Lower leg skin (tissue), 4 donors: Measurements from ENCODE around the gene SCLY. TPM values are rescaled to one million over a fixed set of nuclear protein-coding genes. Genes with fewer than 3 reads are reported as not detected.

ENCODE experiments used
- DNase-seq, 2 donors: peaks; one replicate each; pipeline ENCODE4 v3.0.0-alpha.2; 2019; ENCODE audit warnings: low spot score in 2 of 2
- H3K4me3 ChIP-seq: fragments of 200-600 bp; sonication (generic); 2 replicates; pipeline ENCODE4 v1.5.1; 2017; ENCODE audit warnings: mild to moderate bottlenecking, low read depth; ENCODE audit not compliant: poor library complexity, severe bottlenecking
- CTCF ChIP-seq, 3 donors: fragments of 450-650 bp; IDR thresholded peaks; one replicate each; pipeline ENCODE4 v1.5.1; 2016; ENCODE audit warnings: antibody characterized with exemption in 3 of 3, mild to moderate bottlenecking in 3 of 3, moderate library complexity in 2 of 3
- POLR2A ChIP-seq, 2 donors: fragments of 450-650 bp; IDR thresholded peaks; one replicate each; pipeline ENCODE4 v1.6.1; 2016 to 2017; ENCODE audit warnings: antibody characterized with exemption in 2 of 2, mild to moderate bottlenecking in 1 of 2, moderate library complexity in 1 of 2
- whole genome bisulfite sequencing, 2 donors: methylation state at CpG; one replicate each; pipeline ENCODE4 v1.1.5; 2018; 5-methylcytosine and 5-hydroxymethylcytosine counted together
- intact Hi-C: fragments of 100-400 bp; cut with DNase I; formaldehyde crosslinking; loops from one replicate; pipeline ENCODE4 v1.15.0; 2023; ENCODE audit warnings: low total_unique reads
- total RNA-seq, 4 donors: library from RNA; depleted of rRNA; stranded (reverse); fragments of >200 nt; gene quantifications; one replicate each; pipeline ENCODE4 v1.1.0, GENCODE V29; 2016

The SCLY gene
- total RNA-seq, 4 donors from 2014 or later = 2.4 to 12.1 (median 8.2) TPM

DNA sequence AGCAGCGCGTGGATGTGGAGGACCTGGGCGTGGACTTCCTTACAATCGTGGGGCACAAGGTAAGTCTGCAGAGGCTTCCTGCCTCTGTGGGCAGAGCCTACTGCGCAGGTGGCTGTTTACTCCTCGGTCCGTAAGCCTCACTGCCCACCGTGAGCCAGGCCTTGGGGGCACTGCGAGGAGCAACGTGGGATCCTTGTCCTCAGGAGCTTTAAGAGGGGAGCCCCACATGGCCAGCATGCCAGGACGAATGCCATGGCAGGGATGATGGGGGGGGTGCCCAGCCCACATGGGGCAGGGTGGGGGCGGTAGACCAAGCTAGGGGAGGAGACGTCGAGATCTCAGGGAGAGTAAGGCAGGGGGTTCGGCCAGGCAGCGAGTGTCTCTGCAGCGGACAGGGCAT lies 21.4 kb downstream of the SCLY start:
- WGBS, 2 donors = 90 to 95% methylated on average over 12 to 17 of the region's 17 CpGs
- no peak overlapping the region for H3K4me3 ChIP-seq
- no peak for TF ChIP-seq CTCF (IDR thresholded peaks at IDR 0.05)
- TF ChIP-seq POLR2A (IDR thresholded peaks at IDR 0.05) = no peak
- peak in 1 of 2 donors; percentile 58 for DNase-seq
- intact Hi-C loops = no loop called here

- WGBS, 2 donors = 70 to 74% methylated on average over 7 of the region's 7 CpGs
- H3K4me3 ChIP-seq = no peak overlapping the region
- intact Hi-C loops = no loop called here
- DNase-seq = peak in 1 of 2 donors; percentile 28
- TF ChIP-seq POLR2A (IDR thresholded peaks at IDR 0.05) (no peak), CTCF (IDR thresholded peaks at IDR 0.05) (no peak)
Observed at GRCh38 chr2:238082827-238083226, 22.0 kb downstream of the SCLY start.

GRCh38 chr2:238083919-238084318 lies 23.1 kb downstream of the SCLY start:
- TF ChIP-seq CTCF (IDR thresholded peaks at IDR 0.05) (no peak), POLR2A (IDR thresholded peaks at IDR 0.05) (no peak)
- WGBS, 2 donors = 79 to 80% methylated on average over 5 of the region's 5 CpGs
- intact Hi-C loops = no loop called here
- peak in 1 of 2 donors; percentile 18 for DNase-seq
- H3K4me3 ChIP-seq = no peak overlapping the region

DNA sequence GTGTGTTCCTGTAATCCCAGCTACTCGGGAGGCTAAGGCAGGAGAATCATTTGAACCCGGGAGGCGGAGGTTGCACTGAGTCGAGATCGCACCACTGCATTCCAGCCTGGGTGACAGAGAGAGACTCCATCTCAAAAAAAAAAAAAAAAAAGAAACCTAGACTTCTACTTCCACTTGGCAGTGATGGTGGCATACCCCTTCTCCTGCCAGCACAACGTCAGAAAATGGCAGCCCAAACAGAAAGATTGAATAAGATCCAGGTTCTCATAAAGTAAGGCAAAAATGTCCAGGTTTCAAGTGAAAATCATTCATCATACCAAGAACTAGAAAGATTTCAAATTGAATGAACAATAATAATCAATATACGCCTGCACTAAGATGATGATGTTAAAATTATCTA lies 24.0 kb downstream of the SCLY start:
- H3K4me3 ChIP-seq = no peak overlapping the region
- peak in 1 of 2 donors; percentile 8 for DNase-seq
- intact Hi-C loops = no loop called here
- no peak for TF ChIP-seq CTCF (IDR thresholded peaks at IDR 0.05)
- TF ChIP-seq POLR2A (IDR thresholded peaks at IDR 0.05) = no peak
- WGBS, 2 donors = 89 to 91% methylated on average over 7 of the region's 7 CpGs

GRCh38 chr2:238085899-238086298 lies 25.1 kb downstream of the SCLY start:
- no peak for DNase-seq
- 97% methylated on average over 3 of the region's 3 CpGs for WGBS, 2 donors
- H3K4me3 ChIP-seq = no peak overlapping the region
- intact Hi-C loops = no loop called here
- TF ChIP-seq CTCF (IDR thresholded peaks at IDR 0.05) = no peak
- TF ChIP-seq POLR2A (IDR thresholded peaks at IDR 0.05) = no peak

GRCh38 chr2:238087211-238087610 lies 26.4 kb downstream of the SCLY start:
- intact Hi-C loops = no loop called here
- no peak for DNase-seq
- WGBS, 2 donors = 87% methylated on average over 2 of the region's 2 CpGs
- H3K4me3 ChIP-seq = no peak overlapping the region
- TF ChIP-seq CTCF (IDR thresholded peaks at IDR 0.05) (no peak), POLR2A (IDR thresholded peaks at IDR 0.05) (no peak)
